ENCODE measurements around the gene XCL2.
"Not testable (repeated sequence)": the region's sequence is repeated elsewhere in the genome, so short reads cannot be mapped to it uniquely, and the experiment has no call there.

XCL2 gene

DNA sequence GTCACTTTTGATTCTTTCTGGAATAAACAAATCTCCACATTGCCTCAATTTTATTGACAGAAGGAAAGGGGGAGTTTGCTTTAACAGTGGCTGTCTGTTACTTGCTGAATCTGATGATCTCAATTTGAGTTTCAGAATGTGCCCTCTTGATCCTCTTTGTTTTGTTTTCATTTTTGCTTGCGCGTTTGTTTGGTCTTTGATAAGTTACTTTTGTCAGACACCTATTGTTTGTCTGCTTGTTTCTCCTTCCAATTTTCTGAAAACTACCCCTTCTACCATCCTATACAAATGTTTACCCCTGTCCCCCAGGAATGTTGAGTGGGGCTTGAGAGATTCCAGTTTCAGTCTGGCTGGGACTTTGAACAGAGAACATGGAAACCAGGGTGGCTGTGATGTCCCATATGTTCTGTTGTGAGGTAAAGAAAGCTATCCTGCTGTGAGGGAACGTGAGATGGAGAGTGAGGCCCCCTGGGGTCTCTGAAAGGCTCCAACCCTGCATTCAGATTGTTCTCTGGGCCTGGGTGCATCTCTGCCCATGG, 11.8 kb upstream of the XCL2 start:
- no peak for DNase-seq

GRCh38 chr1:168554603-168555483, 11.0 kb upstream of the XCL2 start:
- DNase-seq: no peak

GRCh38 chr1:168553680-168554553, 10.1 kb upstream of the XCL2 start:
- no peak for DNase-seq

GRCh38 chr1:168552961-168553360, 9.2 kb upstream of the XCL2 start:
- DNase-seq: no peak

DNA sequence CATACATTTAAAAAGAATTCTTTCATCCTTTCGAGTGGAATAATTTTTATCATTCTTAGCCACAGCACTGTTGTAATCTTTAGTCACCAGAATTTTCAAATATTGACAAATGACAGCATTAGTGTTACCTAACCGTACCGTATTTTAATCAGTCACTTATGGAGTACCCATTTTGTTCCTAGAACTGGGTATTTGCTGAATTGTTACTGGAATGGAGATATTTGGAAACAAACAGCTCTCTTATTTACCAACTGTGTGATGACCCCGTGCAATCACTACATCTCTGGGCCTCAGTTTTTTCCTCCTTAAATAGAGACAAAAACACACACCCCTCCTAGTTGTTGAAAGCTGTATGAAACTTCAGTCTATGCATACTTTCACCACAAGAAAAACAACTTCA, 7.9 kb upstream of the XCL2 start:
- DNase-seq: no peak

DNA sequence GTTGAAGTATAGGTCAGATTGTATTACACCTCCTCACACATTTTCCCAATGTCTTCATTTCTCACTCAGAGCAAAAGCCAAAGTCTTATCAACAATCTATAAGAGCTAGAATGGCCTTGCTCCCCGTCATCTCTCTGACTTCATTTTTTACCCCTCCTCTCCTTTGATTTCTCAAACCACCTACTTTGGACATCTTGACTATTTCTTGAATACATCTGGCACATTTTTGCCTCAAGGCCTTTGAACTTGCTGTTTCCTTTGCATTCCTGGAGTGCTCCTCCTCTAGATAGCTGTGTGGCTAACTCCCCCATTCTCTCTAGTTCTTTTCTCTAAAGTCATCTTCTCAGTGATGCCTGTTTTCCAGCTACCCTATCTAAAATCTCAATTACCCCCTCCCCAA, 7.2 kb upstream of the XCL2 start:
- DNase-seq: no peak

GRCh38 chr1:168546553-168546895, 2.7 kb upstream of the XCL2 start:
- not testable (repeated sequence) for DNase-seq

- not testable (repeated sequence) for DNase-seq
These were observed 2.1 kb upstream of the XCL2 start for GRCh38 chr1:168545678-168546552.

GRCh38 chr1:168542978-168543377, 819 bp downstream of the XCL2 start:
- DNase-seq: not testable (repeated sequence)

GRCh38 chr1:168540798-168541197, 3.0 kb downstream of the XCL2 start:
- not testable (repeated sequence) for DNase-seq

- no peak for DNase-seq
These were observed 8.3 kb downstream of the XCL2 start for GRCh38 chr1:168535536-168535935.

DNA sequence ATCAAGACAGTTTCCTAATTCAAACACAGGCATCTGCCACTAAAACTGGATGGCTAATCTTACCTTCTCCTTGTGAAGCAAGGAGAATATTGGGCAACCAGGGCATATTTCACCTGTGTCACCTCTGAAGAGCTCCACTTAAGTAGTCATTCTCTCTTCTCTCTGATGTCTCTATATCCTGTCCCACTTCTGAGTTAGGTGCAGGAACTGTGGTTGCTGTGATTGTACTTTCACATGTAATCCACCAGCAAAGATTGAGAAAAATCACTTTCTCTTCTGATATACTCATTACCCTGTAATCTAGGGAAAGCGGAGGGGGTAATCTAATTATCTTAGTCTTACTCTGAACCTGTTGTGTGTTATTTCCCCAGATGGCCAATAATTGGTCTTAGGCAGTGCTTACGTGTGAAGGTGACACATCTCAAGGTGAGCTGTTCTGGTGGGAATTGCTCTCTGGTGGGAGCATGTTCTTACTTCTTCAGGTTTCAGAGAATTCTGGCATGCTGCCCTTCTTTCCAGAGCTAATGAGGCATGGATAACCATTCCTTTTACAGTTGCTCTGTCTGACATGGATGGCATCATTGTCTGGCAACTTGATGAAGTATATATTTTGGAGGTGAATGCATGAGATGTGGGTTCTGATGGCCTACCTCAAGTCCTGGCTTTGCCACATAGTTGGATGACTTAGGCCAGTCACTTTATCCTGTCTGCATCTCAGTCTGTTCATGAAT, 12.0 kb downstream of the XCL2 start:
- no peak for DNase-seq

DNA sequence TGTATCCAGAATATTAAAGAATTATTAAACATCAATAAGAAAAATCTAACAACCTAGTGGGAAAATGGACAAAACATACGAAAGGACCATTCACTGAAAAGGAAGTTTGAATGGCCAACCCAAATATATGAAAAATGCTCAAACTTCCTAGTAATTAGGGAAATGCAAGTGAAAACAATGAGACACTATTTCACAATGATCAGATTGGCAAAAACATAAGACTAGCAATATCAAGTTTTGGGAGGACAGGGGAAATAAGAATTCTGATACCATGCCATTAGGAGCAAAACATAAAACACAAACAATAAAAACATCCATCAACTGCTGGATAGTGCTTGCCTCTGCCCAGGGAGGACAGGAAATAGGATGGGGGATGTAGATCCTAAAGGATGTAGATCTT, 14.3 kb downstream of the XCL2 start:
- no peak for DNase-seq

DNA sequence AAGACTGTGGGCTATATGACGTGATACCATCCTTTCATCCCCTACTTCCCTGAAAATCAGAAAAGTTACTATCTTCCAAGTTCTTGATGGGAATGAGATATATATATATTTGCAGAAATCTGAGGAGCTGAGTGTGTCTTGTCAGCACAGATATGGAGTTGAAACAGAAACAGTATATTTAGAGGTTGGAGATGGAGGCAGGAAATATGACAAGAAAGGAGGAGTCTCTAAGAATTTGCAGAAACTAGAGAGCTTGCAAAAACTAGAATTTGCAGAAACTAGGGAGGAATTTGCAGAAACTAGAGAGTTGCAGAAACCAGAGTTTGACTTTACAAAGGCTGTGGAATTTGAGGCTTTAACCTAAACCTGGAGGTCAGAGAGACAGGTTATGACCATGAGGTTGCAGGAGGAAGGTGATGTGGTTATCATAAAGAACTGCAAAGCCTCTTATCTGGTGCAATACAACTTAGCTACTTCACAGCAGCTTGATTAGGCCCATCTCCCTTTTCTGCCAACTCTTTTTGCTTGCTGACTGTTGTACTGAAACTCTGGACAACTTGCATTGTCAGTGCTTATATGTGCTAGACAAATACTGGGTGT, 22.3 kb downstream of the XCL2 start:
- DNase-seq: no peak

DNA sequence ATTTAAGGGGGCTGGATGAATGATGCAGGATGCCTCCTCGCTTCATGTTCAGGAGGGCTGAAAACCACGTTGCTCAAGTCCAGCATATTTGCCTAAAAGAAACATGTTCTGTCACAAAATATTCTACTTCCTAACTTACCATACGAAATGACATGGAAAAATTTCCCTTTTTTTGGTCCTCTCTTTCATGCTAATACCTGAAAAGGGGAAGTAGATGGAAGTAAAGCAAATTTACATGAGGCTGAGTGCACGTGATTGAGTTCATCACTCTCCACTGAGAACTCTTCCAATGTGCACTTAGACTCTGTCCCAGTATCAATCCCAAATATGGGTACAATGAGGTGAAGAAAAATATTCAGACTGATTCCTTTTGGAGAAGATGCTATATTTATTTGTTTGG, 23.0 kb downstream of the XCL2 start:
- no peak for DNase-seq

DNA sequence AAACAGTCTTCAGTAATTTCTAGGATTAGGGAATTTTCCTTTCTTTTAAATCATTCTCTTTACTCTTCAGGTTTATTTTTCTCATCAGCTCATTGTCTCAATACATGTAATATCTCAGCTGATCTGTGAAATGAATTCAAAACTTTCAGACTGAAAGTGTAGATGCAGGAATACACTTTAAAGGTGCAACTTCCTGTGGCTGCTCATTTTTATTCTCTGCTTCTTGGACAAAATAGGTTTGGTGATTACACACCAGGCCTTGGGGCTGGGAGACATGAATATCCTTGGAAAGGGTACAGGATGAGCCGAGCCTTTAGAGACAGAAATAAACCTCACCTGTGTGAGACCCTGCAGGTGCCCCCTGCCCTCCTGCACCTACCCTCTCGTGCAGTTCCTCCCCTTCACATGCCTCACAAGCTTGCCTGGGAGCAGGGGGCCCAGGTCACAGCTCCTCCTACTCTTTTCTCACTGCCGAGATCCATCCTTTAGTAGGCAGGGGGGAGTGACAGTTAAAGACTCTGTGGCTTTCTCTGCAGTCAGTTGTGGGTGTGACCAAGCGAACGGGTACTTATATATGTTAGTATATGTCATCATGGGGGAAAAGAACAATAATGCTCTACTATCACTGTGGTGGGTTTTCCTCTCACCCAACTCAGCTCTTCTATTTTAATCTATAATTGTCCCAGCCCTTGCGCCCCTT, 23.6 kb downstream of the XCL2 start:
- no peak for DNase-seq

- no peak for DNase-seq
These were observed 25.0 kb downstream of the XCL2 start for GRCh38 chr1:168518813-168519212.

DNA sequence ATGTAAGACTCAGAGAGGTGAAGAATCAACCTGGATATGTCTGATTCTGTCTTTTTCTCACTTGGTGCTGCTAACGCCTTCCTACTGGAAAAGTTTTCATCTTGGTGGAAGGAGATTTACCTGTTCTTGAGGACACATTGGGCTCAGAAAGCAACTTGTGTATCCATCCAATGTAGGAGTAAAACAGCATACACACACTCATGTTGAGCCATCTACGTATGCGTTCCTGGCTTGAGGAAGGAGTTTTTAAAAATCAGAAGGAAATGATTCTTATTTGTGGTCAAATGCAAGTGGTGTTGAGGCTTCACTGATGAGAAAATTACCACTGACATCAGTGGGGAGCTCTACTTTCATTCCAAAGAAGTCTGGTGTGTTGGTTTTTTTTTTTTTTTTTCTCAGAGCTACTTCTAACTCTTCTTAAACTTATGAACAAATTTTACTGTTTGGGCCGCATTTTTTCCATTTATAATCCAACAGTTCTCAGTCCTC, 25.6 kb downstream of the XCL2 start:
- no peak for DNase-seq

DNA sequence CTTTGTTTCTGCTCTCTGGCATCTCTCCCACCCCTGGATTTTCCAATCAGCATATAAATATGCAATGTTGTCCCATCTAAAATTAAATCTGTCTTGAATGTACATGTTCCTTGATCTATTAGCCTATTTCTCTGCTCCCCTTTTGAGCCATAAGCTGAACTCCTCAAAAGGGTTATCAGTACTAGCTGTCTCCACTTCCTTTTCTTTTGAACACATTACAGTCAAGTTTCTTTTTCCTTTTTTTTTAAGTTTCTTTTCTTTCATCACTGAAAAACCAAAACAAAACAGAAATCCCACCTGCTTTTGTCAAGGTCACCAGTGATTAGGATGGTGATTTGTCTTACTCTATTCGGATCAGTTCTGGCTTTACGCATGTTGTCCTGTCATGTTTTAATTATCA, 29.3 kb downstream of the XCL2 start:
- no peak for DNase-seq

GRCh38 chr1:168513656-168514404, 30.0 kb downstream of the XCL2 start:
- no peak for DNase-seq

All from midbrain (tissue), 1 donor.